Esophagus squamous epithelium (tissue), 4 donors: Measurements from ENCODE around the gene NAV3.

Experiments used
- CTCF ChIP-seq, 6 experiments: fragments of 450-650 bp in 4 of 6; fragments of 200-600 bp in 2 of 6; sonication (generic) in 2 of 6; IDR thresholded peaks; one replicate each; pipeline ENCODE4 v1.5.1; 2016 to 2019; ENCODE audit warnings: antibody characterized with exemption in 6 of 6, mild to moderate bottlenecking in 4 of 6, moderate library complexity in 4 of 6
- POLR2A ChIP-seq, 4 donors: fragments of 450-650 bp; IDR thresholded peaks; one replicate each; pipeline ENCODE4 v1.6.1; 2017; ENCODE audit warnings: antibody characterized with exemption in 4 of 4, mild to moderate bottlenecking in 4 of 4, moderate library complexity in 3 of 4

- no peak for TF ChIP-seq CTCF (IDR thresholded peaks at IDR 0.05)
- no peak for TF ChIP-seq POLR2A (IDR thresholded peaks at IDR 0.05)
Observed at GRCh38 chr12:78038541-78038940, 207.8 kb downstream of the NAV3 start.
